Hepatocyte (in vitro differentiated cells): Measurements from ENCODE around the gene NARS2. TPM values are rescaled to one million over a fixed set of nuclear protein-coding genes. Genes with fewer than 3 reads are reported as not detected.
A peak's percentile ranks its signal among the peaks of the same experiment; 100 is the strongest.

Experiments
- DNase-seq: peaks from one replicate; pipeline ENCODE4 v3.0.0-alpha.2; 2016; ENCODE audit warnings: low spot score
- H2AFZ ChIP-seq: fragments of 200-600 bp; sonication (generic); 2 replicates; pipeline ENCODE4 v1.6.0; 2016; ENCODE audit warnings: antibody characterized with exemption, mild to moderate bottlenecking
- H3K27ac ChIP-seq: fragments of 200-600 bp; sonication (generic); 2 replicates; pipeline ENCODE4 v1.5.1; 2016; ENCODE audit warnings: mild to moderate bottlenecking
- H3K27me3 ChIP-seq: fragments of 200-600 bp; sonication (generic); 2 replicates; pipeline ENCODE4 v1.6.1; 2016
- H3K36me3 ChIP-seq: fragments of 200-600 bp; sonication (generic); replicated peaks from 2 replicates; pipeline ENCODE4 v1.5.1; 2016; ENCODE audit warnings: low read depth; ENCODE audit not compliant: insufficient read depth
- H3K4me1 ChIP-seq: fragments of 200-600 bp; sonication (generic); 2 replicates; pipeline ENCODE4 v1.5.1; 2016; ENCODE audit warnings: mild to moderate bottlenecking, moderate library complexity; ENCODE audit not compliant: insufficient read depth
- H3K4me2 ChIP-seq: fragments of 200-600 bp; sonication (generic); 2 replicates; pipeline ENCODE4 v1.6.0; 2016
- H3K4me3 ChIP-seq: fragments of 200-600 bp; sonication (generic); 2 replicates; pipeline ENCODE4 v1.5.1; 2016; ENCODE audit warnings: mild to moderate bottlenecking
- H3K79me2 ChIP-seq: fragments of 200-600 bp; sonication (generic); 2 replicates; pipeline ENCODE4 v1.6.0; 2017; ENCODE audit warnings: mild to moderate bottlenecking
- H3K9me2 ChIP-seq: fragments of 200-600 bp; sonication (generic); replicated peaks from 2 replicates; pipeline ENCODE4 v1.6.0; 2017; ENCODE audit warnings: mild to moderate bottlenecking; ENCODE audit not compliant: insufficient read depth
- H3K9me3 ChIP-seq: fragments of 200-600 bp; sonication (generic); 2 replicates; pipeline ENCODE4 v1.5.1; 2016; ENCODE audit warnings: low read depth, mild to moderate bottlenecking
- H4K20me1 ChIP-seq: fragments of 200-600 bp; sonication (generic); 2 replicates; pipeline ENCODE4 v1.6.0; 2016; ENCODE audit warnings: mild to moderate bottlenecking; ENCODE audit not compliant: insufficient read depth, poor library complexity, severe bottlenecking
- CTCF ChIP-seq: fragments of 200-600 bp; sonication (generic); IDR thresholded peaks from 2 replicates; pipeline ENCODE4 v1.5.1; 2016; ENCODE audit warnings: antibody characterized with exemption, mild to moderate bottlenecking; ENCODE audit not compliant: poor library complexity
- EZH2 ChIP-seq: fragments of 200-600 bp; sonication (generic); IDR thresholded peaks from 2 replicates; pipeline ENCODE4 v1.6.1; 2016; ENCODE audit warnings: antibody characterized with exemption, mild to moderate bottlenecking, borderline replicate concordance
- EZH2phosphoT487 ChIP-seq: fragments of 200-600 bp; sonication (generic); IDR thresholded peaks from one replicate; pipeline ENCODE4 v1.6.1; 2018; ENCODE audit warnings: antibody characterized with exemption, mild to moderate bottlenecking, low read depth, moderate library complexity; ENCODE audit not compliant: unreplicated experiment, severe bottlenecking
- WGBS: methylation state at CpG from one replicate; pipeline ENCODE4 v1.1.6; 2016; ENCODE audit warnings: low lambda C conversion rate; ENCODE audit errors: missing lambda C conversion rate; 5-methylcytosine and 5-hydroxymethylcytosine counted together
- polyA plus RNA-seq: library from polyadenylated mRNA; unstranded; fragments of >200 nt; fragmentation: Nextera tagmentation; extraction: Ambion mirVana; gene quantifications from 2 replicates; pipeline ENCODE4 v1.2.1, GENCODE V29; 2016
- total RNA-seq: library from RNA; depleted of rRNA; stranded (reverse); fragments of >200 nt; gene quantifications from 2 replicates; pipeline ENCODE4 v1.2.3, GENCODE V29; 2014

Gene NARS2
- total and polyA plus RNA-seq, 2 experiments from 2014 or later = 17.5 to 19.1 TPM

GRCh38 chr11:78414321-78415051 lies 160.2 kb downstream of the NARS2 start:
- Histone ChIP-seq H3K4me2 (no peak overlapping the region), H3K79me2 (peaks cover 63% of the 10 kb centered on the region), H3K9me2 (no peaks in the 10 kb centered on the region), H3K27me3 (no peaks in the 10 kb centered on the region), H3K27ac (no peak overlapping the region), H4K20me1 (no peaks in the 10 kb centered on the region), H2AFZ (no peak overlapping the region), H3K4me3 (no peak overlapping the region), H3K4me1 (peaks cover 10% of the 10 kb centered on the region), H3K9me3 (peaks cover 5% of the 10 kb centered on the region), H3K36me3 (no peaks in the 10 kb centered on the region)
- peak; percentile 12 for DNase-seq
- WGBS = 91% methylated on average over 14 of the region's 14 CpGs
- TF ChIP-seq EZH2phosphoT487 = no peak
- peak; percentile 60 for TF ChIP-seq CTCF

- H3K9me2 ChIP-seq = no peaks in the 10 kb centered on the region
- H3K4me1 ChIP-seq = no peaks in the 10 kb centered on the region
- H4K20me1 ChIP-seq = peaks cover 3% of the 10 kb centered on the region
- H2AFZ ChIP-seq = no peak overlapping the region
- H3K4me2 ChIP-seq = no peak overlapping the region
- no peak overlapping the region for H3K4me3 ChIP-seq
- no peaks in the 10 kb centered on the region for H3K27me3 ChIP-seq
- no peaks in the 10 kb centered on the region for H3K36me3 ChIP-seq
- WGBS = 99% methylated on average over 3 of the region's 3 CpGs
- TF ChIP-seq EZH2 (no peak), CTCF (no peak), EZH2phosphoT487 (no peak)
- H3K79me2 ChIP-seq = peaks cover 99% of the 10 kb centered on the region
- H3K27ac ChIP-seq = no peak overlapping the region
- peaks cover 5% of the 10 kb centered on the region for H3K9me3 ChIP-seq
- no peak for DNase-seq
Measured at GRCh38 chr11:78408619-78409018, 166.0 kb downstream of the NARS2 start.

- H3K79me2 ChIP-seq = peaks cover 97% of the 10 kb centered on the region
- H3K27me3 ChIP-seq = no peaks in the 10 kb centered on the region
- H3K9me2 ChIP-seq = no peaks in the 10 kb centered on the region
- TF ChIP-seq EZH2 = no peak
- TF ChIP-seq CTCF = no peak
- no peak for TF ChIP-seq EZH2phosphoT487
- H3K4me1 ChIP-seq = no peaks in the 10 kb centered on the region
- H4K20me1 ChIP-seq = peaks cover 3% of the 10 kb centered on the region
- H2AFZ ChIP-seq = no peak overlapping the region
- H3K4me2 ChIP-seq = no peak overlapping the region
- no peak overlapping the region for H3K4me3 ChIP-seq
- 83% methylated on average over 3 of the region's 3 CpGs for WGBS
- DNase-seq = no peak
- H3K36me3 ChIP-seq = no peaks in the 10 kb centered on the region
- peaks cover 5% of the 10 kb centered on the region for H3K9me3 ChIP-seq
- no peak overlapping the region for H3K27ac ChIP-seq
Measured at GRCh38 chr11:78406568-78407196, 168.0 kb downstream of the NARS2 start.
